Measurements from ENCODE around the gene ZNF655.
"Not testable (repeated sequence)": the region's sequence is repeated elsewhere in the genome, so short reads cannot be mapped to it uniquely, and the experiment has no call there.

ZNF655 gene

DNA sequence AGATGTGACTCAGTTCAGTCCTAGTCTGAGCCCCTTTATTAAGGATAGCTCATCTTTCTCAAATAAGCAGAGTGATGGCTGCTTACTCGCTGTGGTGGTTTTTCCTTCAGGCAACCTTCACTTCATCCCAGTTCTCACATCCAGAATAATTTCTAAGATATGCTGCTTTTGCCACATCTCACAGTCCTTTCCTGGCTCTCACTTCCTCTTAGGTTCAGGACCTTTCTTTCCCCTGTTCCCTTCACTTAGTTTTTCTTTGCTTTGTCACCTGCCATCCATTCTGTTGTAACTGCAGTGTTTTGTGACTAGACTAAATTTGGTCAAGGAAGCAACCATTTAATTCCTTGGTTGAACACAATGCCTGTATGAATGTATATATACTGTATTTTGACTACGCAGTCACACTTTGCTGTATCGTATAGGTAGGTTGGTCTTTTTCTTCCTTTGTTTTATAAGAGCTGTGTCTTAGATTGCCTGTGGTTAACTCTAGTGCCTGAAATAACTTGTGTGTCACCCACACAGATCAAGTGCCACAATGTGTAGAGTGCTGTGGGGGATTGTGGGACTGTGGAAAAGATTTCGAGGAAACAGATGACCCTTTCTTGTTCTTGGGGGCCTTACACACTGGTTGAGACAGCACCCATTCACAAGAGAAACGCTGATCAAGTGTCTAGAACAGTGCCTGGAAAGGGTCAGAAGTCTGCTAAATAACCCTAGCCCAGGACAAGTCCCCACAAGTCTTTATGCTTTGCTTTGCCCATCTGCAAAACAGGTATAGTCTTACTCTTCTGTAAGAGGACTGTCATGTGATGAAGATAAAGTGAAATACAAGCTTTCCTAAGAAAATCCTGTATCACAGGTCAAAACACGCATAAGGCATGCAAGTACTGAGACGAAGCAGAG is 2.6 kb downstream of the ZNF655 start:
- no peak for DNase-seq (ENCODE audit: low read depth in 2 of 2)

DNA sequence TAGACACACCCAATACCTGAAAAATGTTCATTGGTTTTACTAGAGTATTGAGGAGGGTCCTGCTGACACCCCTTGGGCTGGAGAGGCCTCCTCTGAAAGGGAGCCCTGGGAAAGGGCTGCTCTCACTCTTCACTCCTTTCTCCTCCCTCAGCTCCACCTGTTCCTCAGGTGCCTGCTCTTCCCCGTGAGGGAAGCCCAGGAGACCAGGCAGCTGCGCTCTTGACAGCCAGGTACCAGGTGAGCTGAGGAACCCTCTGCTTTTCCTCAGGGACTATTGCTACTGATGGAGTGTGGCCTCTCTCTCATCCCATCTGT is 3.3 kb downstream of the ZNF655 start:
- no peak for DNase-seq (ENCODE audit: low read depth in 2 of 2)

DNA sequence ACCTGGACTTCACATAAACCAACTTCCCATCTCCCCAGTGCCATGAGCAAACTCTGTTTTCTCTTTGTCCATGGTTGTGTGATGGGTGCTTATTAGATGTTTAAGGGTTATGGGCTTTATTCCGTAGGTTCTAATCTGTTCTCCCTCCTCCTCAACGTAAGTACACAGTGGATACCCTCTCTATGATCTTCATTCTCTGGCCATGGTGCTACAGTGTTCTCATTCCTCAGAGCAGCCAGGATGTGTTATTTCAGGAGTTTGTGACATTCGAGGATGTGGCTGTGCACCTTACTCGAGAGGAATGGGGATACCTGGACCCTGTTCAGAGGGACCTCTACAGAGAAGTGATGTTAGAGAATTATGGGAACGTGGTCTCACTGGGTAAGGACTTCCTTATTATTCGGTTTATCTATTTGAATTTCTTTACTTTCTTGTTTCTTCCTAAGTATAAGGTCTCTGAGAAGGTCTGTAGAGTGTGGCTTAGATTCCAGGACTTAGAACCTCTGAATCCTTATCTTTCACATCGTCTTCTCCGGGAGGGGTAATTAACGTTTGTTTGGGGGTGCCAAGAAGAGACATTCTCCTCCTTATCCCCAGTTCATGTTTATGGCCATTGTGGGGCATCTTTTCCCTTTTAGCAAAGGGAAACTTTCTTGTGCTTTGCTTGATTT is 3.8 kb downstream of the ZNF655 start:
- no peak for DNase-seq (ENCODE audit: low read depth in 2 of 2)

DNA sequence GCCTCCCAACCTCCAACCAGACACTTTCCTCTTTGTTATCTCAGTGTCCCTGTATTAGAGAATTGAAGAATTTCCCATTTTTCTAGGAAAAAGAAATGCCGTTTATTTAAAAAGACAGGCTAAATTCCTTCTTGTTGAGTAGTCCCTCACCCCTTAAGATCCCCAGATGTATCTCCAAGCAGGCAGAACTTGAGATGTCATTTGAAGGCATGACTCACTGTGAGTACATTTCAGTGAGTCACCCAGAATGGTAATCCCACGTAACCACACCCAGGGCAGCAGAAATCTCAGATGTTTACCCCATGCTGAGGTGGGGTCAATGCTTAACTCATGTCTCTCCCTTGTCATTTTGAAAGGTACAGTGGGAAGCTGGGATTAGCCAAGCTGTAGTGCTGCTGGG is 4.4 kb downstream of the ZNF655 start:
- DNase-seq (ENCODE audit: low read depth in 2 of 2): peak in 1 of 2 donors; percentile 29

DNA sequence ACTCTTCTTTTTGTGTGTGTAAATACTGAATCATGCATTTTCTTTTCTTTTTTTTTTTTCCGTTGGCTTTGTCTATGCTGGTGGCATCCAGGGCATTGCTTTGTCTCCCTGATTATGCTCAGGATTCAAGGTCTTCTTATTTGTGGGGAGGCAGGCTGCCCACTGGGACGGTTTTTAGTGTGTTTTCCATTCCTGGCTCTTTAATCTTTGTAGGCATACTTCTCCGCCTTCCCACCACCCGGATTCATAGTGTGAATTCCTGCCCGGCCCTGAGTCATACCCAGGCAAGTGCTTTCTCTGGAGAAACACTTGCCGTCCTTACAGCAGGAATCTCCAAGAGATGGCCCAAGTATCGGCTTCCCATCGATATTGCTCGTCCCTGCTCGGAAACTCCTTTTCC is 5.2 kb downstream of the ZNF655 start:
- no peak for DNase-seq (ENCODE audit: low read depth in 2 of 2)

DNA sequence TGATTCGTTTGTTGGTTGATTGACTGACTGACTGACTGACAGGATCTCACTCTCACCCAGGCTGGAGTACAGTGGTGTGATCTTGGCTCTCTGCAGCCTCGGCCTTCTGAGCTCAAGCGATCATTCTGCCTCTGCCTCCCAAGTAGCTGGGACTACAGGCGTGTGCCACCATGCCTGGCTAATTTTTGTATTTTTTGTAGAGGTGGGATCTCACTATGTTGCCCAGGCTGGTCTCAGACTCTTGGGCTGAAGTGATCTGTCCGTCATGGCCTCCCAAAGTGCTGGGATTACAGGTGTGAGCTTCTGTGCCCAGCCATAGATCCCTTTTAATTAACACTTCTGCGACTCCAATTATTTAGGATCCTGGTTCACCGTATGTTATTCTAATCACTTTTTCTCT is 10.3 kb downstream of the ZNF655 start:
- not testable (repeated sequence) for DNase-seq (ENCODE audit: low read depth in 2 of 2)

DNA sequence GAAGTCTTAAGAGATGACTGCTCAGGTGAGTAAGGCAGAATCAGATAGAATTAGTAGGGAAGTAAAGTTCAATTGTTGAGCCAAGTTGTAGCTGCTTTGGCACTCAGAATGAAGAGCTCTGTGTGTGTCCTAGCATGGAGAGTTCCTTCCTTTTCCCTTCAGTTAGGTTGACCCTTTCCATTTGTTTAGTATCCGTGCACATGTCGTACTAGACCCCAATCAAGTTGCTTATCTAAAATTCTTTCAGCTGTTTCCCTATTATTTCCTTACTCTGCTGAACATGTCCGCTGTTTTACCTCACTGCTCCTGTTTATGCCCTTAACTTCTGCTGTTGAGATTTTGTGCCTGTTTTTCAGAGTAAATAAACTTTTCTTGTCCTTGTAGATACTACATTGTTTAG is 13.3 kb downstream of the ZNF655 start:
- no peak for DNase-seq (ENCODE audit: low read depth in 2 of 2)

DNA sequence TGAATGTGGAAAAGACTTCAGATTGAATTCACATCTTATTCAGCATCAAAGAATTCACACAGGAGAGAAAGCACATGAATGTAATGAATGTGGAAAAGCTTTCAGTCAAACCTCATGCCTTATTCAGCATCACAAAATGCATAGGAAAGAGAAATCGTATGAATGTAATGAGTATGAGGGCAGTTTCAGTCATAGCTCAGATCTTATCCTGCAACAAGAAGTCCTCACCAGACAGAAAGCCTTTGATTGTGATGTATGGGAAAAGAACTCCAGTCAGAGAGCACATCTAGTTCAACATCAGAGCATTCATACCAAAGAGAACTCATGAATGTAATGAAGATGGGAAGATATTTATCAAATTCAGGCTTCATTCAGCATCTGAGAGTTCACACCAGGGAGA is 14.8 kb downstream of the ZNF655 start:
- no peak for DNase-seq (ENCODE audit: low read depth in 2 of 2)

DNA sequence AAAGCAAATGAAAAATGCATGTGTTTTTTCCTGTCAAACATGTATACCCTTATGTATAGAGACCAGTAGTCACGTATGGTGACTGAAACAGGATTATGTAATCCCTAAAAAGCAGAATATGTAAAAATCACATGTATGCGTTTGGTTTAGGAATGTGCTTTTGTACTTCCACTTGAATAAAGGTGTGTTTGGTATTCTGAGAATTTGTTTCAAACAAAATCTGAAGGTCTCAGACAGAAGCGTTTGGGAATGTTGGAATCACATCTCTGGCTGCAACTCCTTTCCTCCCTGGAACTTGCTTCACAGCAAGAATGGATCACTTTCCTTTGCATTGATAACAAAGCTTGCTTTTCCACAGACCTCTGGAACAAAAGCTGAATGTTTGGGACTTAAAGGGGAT is 17.8 kb downstream of the ZNF655 start:
- DNase-seq (ENCODE audit: low read depth in 2 of 2): no peak

DNA sequence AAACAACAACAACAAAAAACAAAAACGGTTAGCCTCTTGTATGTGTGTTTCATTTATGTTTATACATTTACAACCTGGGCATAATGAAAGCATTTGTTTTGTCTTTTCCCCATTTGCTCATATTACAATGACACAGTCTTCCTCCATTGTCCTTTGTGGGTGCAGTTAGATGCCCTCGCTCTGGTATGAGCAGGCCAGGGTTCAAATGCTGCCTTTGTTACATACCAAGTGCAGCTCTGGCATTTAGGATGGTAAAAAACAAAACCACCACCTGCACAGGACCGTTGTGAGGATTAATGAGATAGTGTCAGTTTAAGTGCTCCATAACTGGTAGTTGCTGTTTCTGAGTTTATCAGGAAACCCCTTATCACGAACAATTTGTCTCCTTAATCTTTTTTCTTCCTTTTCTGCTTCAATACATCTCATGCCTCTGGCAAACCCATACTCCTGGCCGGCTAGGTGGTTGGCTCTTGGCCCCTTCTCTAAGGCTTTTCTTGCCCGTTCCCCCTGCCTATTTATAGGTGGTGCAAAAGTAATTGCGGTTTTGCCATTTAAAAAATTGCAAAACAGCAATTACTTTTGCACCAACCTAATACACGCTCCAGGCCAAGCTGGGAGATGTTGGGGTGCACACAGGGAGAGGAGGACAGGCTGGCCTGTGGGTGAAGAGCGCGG is 21.0 kb downstream of the ZNF655 start:
- no peak for DNase-seq (ENCODE audit: low read depth in 2 of 2)

DNA sequence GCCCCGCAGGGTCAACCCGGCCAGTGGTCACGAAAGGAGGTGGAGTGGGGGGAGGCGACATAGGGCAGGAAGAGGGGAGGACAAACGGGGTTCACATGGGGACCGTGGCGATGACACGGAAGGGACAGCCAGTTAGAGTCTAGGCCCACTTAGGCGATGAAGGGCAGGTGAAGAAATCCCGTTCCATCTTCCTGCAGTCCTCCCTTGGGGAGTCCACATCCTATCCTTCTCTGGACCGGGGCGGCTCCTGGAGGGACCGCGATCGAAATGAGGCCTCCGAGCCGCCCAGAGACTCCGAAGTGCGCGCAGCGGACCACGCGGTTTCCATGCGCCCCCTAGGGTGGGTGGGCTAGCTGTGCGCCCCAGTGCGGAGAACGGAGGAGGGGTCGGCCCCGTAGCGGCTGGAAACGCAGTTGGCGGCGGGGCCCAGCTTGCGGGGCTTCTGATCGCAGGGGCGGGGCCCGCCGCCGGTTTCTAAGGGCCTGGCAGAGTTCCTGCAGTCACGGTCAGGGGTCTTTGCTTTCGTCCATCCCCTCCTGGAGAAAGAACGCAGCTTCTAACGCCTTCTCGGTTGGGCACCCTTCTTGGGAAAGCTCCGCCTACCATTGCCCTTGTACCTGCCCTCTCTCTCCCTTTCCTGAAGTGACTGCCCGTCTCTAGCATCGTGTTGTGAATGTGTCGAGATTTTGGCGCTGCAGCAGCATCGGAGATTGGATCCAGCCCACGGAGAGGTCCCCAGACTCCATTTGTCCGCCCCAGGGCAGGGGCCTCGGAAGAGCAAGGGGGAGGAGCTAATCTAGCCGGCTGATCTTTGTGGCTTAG is 21.7 kb downstream of the ZNF655 start:
- peak in 1 of 2 donors; percentile 35 for DNase-seq (ENCODE audit: low read depth in 2 of 2)

DNA sequence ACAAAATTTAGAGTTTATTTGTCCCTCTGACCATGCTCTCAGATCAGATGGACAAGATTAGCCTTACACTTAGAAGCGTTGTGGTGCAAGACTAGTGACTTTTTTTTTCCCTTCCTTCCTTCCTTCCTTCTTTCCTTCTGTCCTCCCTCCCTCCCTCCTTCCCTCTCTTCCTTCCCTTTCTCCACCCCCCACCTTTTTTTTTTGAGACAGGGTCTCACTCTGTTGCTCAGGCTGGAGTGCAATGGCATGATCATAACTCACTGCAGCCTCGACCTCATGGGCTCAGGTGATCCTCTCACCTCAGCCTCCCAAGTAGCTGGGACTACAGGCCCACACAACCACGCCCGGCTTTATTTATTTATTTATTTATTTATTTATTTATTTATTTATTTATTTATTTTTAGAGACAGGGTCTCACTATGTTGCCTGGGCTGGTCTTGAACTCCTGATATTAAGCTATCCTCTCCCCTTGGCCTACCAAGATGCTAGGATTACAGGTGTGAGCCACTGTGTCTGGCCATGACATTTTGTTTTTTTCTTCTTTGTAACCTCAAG is 22.4 kb downstream of the ZNF655 start:
- not testable (repeated sequence) for DNase-seq (ENCODE audit: low read depth in 2 of 2)

DNA sequence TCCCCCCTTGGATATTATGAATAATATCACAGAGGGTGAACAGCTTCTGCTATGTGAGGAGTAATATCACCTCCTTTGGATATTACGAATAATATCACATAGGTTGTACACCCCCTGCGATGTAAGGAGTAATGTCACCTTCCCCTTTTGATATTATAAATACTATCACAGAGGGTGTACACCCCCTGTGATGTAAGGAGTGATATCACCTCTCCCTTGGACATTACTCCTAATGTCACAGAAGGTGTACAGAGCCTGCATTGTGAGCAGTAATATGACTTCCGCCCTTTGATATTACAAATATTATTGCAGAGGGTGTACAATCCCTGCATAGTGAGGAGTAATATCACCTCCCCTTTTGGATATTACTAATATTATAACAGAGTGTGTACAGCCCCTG is 30.4 kb downstream of the ZNF655 start:
- DNase-seq (ENCODE audit: low read depth in 2 of 2): no peak

DNA sequence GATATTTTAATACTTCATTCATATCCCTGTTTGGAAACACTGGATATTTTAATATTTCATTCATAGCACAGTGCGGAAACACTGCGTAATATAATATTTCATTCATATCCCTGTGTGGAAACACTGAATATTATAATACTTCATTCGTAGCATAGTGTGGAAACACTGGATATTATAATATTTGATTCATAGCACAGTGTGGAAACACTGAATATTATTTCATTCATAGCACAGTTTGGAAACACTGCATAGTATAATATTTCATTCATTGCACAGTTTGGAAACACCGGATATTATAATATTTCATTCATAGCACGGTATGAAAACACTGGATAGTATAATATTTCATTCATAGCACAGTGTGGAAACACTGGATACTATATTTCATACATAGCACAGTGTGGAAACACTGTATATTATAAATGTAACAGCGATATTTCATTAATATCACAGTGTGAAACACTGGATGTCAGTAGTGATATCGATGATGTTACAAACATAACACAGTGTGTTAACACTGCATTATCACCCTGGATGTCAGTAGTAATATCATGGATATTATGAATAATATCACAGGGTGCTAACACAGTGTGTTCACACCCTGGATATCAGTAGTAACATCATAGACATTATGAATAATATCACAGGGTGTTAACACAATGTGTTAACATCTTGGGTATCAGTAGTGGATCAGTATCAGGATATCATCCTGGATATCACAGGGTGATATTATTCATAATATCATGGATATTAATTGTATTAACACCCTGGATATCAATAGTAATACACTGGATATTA is 36.7 kb downstream of the ZNF655 start:
- no peak for DNase-seq (ENCODE audit: low read depth in 2 of 2)

DNA sequence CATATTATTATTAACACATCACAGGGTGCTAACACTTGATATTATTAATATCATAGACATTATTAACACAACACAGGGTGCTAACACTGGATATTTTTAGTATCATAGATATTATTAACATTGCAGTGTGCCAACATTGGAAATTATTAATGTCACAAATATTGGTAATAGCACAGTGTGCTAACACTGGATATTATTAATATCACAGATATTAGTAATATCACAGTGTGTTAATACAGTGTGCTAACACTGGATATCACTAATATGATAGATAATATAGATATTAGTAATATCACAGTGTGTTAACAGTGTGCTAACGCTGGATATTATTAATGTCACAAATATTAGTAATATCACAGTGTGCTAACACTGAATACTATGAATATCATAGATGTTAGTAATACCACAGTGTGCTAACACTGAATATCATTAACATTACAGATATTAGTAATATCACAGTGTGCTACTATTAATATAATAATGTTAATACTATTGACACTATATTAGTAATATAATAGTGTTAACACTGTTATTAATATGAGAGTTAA is 38.0 kb downstream of the ZNF655 start:
- DNase-seq (ENCODE audit: low read depth in 2 of 2): no peak

DNA sequence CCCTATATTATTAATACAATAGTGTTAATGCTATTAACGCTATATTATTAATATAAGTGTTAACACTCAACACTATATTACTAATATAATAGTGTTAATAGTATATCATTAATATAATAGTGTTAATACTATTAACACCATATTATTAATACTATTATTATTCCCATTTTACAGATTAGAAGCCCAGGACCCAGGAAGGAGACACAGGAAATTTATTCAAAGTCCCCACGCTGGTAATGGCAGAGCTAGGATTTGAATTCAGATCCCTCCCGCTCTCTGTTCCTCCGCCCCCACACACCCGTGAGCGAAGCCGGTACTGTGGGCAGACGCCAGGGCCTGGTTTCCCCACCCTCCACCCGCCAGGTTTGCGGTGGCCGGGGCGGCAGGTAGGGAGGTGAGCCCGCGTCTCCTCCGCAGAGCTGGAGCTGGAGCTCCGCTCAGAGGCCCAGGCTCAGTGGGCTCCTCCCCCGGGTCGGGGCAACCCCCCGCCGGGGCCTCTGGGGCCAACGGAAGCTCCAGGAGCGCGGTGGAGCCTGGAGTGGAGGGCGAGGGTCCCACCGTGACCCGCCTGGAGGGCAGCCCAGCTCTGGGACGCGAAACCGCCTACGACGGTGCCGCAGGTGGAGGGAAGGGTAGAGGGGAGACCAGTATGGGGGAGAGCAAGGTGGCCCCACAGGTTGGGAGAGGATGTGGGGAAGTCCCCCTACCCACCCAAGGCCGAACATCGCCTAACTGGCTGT is 39.5 kb downstream of the ZNF655 start, which contains the start of gene TMEM225B:
TMEM225B (plus strand) TSS at position 506 of the 740 bp plus-strand sequence. CDS start 6,122 bp downstream, outside the sequence.
- DNase-seq (ENCODE audit: low read depth in 2 of 2): no peak

DNA sequence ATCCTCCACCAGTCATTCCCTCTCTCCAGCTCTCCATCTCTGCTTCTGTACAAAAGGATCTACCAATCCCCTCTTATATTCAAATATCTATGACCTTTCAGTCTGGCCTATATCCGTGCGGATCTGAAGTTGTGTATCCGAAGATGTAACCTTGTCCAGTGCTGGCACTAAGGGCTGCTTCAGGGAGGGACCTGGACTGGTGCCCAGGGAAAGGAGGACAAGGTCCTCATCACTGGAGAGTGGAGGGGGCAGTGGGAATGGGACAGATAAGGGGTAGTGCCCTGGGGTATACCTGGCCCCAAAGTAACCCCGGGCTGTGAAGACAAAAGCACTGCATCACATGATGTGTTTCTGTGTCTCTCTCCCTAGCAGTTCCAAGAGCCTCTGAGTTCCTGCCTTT is 41.4 kb downstream of the ZNF655 start:
- DNase-seq (ENCODE audit: low read depth in 2 of 2): no peak

DNA sequence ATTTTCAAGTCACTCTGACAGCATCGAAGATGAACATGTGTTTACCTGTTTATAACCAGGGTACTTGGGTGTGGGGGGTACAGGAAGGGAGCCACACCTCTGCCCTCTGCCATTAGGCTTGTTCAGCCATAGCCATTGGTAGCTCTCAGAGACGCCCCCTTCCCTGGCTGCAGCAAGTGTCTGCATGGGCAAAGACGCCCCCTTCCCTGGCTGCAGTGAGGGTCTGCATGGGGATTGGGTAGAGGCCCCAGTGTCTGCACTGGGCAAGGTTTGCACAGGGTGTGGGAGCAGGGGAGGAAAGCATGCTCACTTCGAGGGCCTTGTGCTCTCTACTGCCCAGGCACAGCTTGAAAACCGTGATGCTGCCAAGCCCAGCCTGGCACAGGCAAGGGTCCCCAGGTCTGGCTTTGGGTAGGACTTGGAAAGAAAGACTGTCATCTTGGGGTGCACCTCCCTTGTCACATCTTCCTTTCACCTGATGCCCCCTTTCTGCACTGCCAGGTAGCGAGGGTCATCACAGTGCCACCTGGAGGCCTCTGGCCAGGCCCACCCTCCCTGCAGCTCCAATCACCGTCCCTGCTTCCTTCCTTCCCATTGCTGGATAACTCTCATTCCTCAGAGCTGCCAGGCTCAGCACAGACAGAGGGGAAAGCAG is 43.3 kb downstream of the ZNF655 start:
- DNase-seq (ENCODE audit: low read depth in 2 of 2): no peak

DNA sequence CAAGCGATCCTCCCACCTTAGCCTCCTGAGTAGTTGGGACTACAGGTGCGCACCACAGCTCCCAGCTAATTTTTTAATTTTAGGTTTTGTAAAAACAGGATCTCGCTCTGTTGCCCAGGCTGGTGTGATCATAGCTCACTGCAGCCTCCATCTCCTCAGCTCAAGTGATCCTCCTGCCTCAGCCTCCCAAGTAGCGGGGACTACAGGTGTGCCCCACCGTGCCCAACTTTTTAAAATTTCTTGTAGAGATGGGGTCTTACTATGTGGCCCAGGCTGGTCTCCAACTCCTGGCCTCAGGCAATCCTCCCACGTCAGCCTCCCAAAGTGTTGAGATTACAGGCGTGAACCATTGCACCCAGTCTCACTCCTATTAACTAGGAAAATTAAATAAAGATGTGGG is 47.1 kb downstream of the ZNF655 start:
- DNase-seq (ENCODE audit: low read depth in 2 of 2): no peak

All from stimulated activated CD4-positive, alpha-beta T cell treated with anti-CD3 and anti-CD28 coated beads, Interleukin-15, amount 100 ng/mL, for 48 hours (primary cell).